Dendritic cell treated with granulocyte-macrophage colony-stimulating factor and Interleukin-4, amounts not matched to agents 40 ng/mL and 50 ng/mL, for 4 days (primary cell): ENCODE results near the gene PNPLA3.

ENCODE experiments used
- H3K27ac Mint-ChIP-seq: one replicate; pipeline ENCODE4 v1.8.0; 2022; ENCODE audit warnings: mild to moderate bottlenecking, mixed read lengths
- H3K27me3 Mint-ChIP-seq: one replicate; pipeline ENCODE4 v1.8.0; 2022; ENCODE audit warnings: mild to moderate bottlenecking, mixed read lengths
- H3K36me3 Mint-ChIP-seq: one replicate; pipeline ENCODE4 v1.8.0; 2022; ENCODE audit warnings: low read depth, mixed read lengths
- H3K4me1 Mint-ChIP-seq: one replicate; pipeline ENCODE4 v1.8.0; 2022; ENCODE audit warnings: low read depth, mixed read lengths
- H3K4me3 Mint-ChIP-seq: one replicate; pipeline ENCODE4 v1.8.0; 2022; ENCODE audit warnings: mild to moderate bottlenecking, moderate library complexity, mixed read lengths
- H3K9me3 Mint-ChIP-seq: one replicate; pipeline ENCODE4 v1.8.0; 2022; ENCODE audit warnings: mixed read lengths
- intact Hi-C: fragments of 100-400 bp; cut with micrococcal nuclease; formaldehyde crosslinking; loops from one replicate; pipeline ENCODE4 v1.15.0; 2022

The PNPLA3 gene

GRCh38 chr22:43885319-43885671 is 38.3 kb upstream of the PNPLA3 start:
- H3K27me3 Mint-ChIP-seq = peaks cover 25% of the 10 kb centered on the region
- H3K36me3 Mint-ChIP-seq = no peaks in the 10 kb centered on the region
- intact Hi-C loops = no loop called here

GRCh38 chr22:43885786-43886185 is 37.8 kb upstream of the PNPLA3 start:
- Mint-ChIP-seq H3K27ac (no peak overlapping the region), H3K27me3 (peaks cover 30% of the 10 kb centered on the region), H3K4me1 (no peaks in the 10 kb centered on the region), H3K36me3 (no peaks in the 10 kb centered on the region), H3K9me3 (no peaks in the 10 kb centered on the region), H3K4me3 (no peak overlapping the region)
- intact Hi-C loops = no loop called here

More at GRCh38 chr22:43885319-43885671, 38.3 kb upstream of the PNPLA3 start:
- Mint-ChIP-seq H3K4me1 (no peaks in the 10 kb centered on the region), H3K9me3 (no peaks in the 10 kb centered on the region), H3K4me3 (no peak overlapping the region), H3K27ac (no peak overlapping the region)

DNA sequence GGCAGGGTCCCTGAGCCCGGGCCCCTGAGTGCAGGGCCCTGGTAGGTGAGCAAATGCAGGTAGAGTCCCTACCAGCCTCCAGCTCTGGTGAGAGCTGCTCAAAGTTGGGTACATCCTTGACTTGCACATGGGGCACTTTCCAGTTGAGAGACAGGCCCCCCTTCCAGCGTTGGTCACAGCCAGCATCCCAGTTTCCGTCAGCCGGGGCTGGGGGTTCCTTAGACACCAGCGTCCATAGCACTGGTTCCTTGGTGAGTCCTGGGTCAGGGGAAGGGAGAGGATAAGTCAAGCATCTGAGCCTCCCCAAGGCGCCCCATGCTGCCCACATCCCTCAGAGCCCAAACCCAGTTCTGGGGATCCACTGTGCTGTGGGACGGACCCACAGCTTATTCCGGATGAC is 37.4 kb upstream of the PNPLA3 start:
- intact Hi-C loops = no loop called here
- no peaks in the 10 kb centered on the region for H3K36me3 Mint-ChIP-seq

GRCh38 chr22:43887391-43887790 is 36.2 kb upstream of the PNPLA3 start:
- Mint-ChIP-seq H3K4me1 (no peaks in the 10 kb centered on the region), H3K36me3 (no peaks in the 10 kb centered on the region), H3K4me3 (no peak overlapping the region), H3K27ac (no peak overlapping the region), H3K9me3 (no peaks in the 10 kb centered on the region), H3K27me3 (peaks cover 46% of the 10 kb centered on the region)
- intact Hi-C loops = no loop called here

More for the DNA sequence above, 37.4 kb upstream of the PNPLA3 start:
- Mint-ChIP-seq H3K4me3 (no peak overlapping the region), H3K4me1 (no peaks in the 10 kb centered on the region), H3K27ac (no peak overlapping the region), H3K27me3 (peaks cover 34% of the 10 kb centered on the region), H3K9me3 (no peaks in the 10 kb centered on the region)

DNA sequence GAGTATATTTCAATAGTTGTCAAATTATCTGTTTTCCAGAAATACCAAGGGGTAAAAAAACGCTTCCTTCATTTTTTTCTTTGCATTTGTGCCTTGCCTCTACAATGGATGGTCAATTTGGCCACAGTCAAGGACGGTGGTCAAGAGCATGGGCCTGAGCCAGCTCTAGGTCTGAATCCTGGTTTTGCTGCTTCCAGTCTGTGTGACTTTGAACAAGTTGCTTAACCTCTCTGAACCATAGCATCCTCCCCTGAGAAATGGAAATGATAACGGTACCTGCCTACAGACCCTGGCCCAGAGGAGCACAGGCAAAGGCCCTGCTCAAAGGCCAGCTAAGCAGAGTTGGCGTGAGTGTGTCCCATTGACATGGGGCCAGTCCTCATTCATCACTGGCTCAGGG is 34.9 kb upstream of the PNPLA3 start:
- no peak overlapping the region for H3K4me3 Mint-ChIP-seq

DNA sequence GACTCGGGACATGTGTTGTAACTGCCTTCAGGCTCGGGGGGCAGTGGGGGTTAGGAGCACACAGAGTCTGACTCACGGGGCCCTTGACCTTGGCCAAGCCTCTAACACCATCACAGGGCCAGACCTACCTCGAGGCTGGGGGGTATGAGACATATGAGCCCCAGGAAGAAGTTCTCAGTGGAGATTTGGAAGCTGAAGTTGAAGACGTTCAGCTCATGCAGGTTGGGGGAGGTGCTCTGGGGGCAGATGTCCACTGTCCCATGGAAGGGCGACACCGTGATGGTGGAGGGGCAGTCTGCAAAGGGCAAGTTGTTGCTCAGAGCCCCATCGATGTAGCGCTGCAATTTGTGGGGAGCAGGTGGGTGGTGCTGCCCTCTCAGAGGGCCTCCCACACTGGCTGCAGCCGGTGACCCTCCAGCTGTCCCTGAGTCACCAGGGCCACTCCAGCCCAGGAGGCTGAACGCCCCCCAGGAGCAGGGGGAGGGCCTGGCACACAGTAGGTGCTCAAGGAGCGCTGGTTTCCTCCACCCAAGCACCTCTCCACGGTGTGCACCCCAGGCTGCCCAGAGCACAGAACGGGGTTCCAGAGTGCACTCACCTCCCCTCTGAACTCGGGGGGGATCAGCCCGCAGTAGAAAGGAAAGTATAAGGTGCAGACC is 34.3 kb upstream of the PNPLA3 start:
- intact Hi-C loops = no loop called here
- H3K9me3 Mint-ChIP-seq = no peaks in the 10 kb centered on the region
- H3K27me3 Mint-ChIP-seq = peaks cover 58% of the 10 kb centered on the region
- no peaks in the 10 kb centered on the region for H3K36me3 Mint-ChIP-seq
- H3K27ac Mint-ChIP-seq = no peak overlapping the region
- H3K4me3 Mint-ChIP-seq = no peak overlapping the region
- no peaks in the 10 kb centered on the region for H3K4me1 Mint-ChIP-seq

More for the DNA sequence above, 34.9 kb upstream of the PNPLA3 start:
- Mint-ChIP-seq H3K4me1 (no peaks in the 10 kb centered on the region), H3K36me3 (no peaks in the 10 kb centered on the region), H3K27ac (no peak overlapping the region), H3K27me3 (peaks cover 56% of the 10 kb centered on the region), H3K9me3 (no peaks in the 10 kb centered on the region)
- intact Hi-C loops = no loop called here

- Mint-ChIP-seq H3K27ac (no peak overlapping the region), H3K36me3 (no peaks in the 10 kb centered on the region), H3K4me1 (no peaks in the 10 kb centered on the region), H3K4me3 (no peak overlapping the region), H3K27me3 (peaks cover 58% of the 10 kb centered on the region), H3K9me3 (no peaks in the 10 kb centered on the region)
- intact Hi-C loops = no loop called here
Observed at GRCh38 chr22:43889860-43890253, 33.7 kb upstream of the PNPLA3 start.

- H3K27me3 Mint-ChIP-seq = peaks cover 58% of the 10 kb centered on the region
- no peaks in the 10 kb centered on the region for H3K4me1 Mint-ChIP-seq
- H3K36me3 Mint-ChIP-seq = no peaks in the 10 kb centered on the region
- no peak overlapping the region for H3K27ac Mint-ChIP-seq
- H3K9me3 Mint-ChIP-seq = no peaks in the 10 kb centered on the region
- intact Hi-C loops = no loop called here
- H3K4me3 Mint-ChIP-seq = no peak overlapping the region
Observed at GRCh38 chr22:43890901-43891331, 32.7 kb upstream of the PNPLA3 start.

DNA sequence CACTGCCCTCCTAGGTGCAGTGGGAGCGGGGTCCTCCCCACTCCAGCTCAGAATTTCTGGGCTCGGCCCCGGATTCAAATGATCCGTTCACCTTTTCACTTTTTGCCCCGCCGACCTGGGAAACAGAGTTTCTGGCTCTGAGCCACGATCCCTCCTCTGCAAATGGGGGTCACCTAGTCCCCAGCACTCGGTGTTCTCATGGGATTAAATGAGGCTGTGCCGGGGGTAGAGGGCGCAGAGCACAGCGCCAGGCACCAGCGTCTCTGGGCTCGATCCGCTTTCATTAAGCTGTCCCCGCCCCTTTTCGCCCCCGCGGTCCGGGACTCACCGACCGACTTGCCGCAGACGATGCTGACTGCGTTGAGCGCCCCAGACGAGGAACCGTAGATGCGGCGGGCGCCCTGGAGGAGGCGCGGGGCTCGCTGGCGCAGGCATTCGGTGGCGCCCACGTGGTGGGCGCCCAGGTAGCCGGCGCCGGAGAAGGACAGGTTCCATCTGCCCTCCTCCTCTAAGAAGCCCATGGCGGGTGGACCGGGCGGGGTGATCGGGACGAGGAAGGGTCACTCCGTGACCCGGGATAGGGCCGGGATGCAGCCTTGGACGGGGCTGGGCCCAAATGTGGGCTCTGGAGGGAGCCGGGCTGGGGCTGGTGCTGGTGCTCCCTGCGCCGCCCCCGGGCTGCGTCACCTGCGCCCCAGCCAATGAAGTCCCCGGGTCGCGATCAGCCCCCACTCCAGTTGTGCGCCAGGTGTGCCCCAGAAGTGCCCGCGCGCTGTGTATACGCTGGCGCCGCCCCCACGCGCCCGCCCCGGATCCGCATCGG is 32.0 kb upstream of the PNPLA3 start, which contains the start of gene PNPLA5:
Gene PNPLA5, minus strand, starts transcription at position 654 of the 823 bp plus-strand sequence. Its CDS starts 133 bp downstream, at position 521.
- no peak within 1 kb of the TSS for H3K4me3 Mint-ChIP-seq
- H3K9me3 Mint-ChIP-seq = no peaks in the 10 kb centered on the region
- no peaks in the 10 kb centered on the region for H3K36me3 Mint-ChIP-seq
- H3K27me3 Mint-ChIP-seq = peaks cover 57% of the 10 kb centered on the region
- no peaks in the 10 kb centered on the region for H3K4me1 Mint-ChIP-seq
- intact Hi-C loops = no loop called here
- H3K27ac Mint-ChIP-seq = no peak within 1 kb of the TSS

DNA sequence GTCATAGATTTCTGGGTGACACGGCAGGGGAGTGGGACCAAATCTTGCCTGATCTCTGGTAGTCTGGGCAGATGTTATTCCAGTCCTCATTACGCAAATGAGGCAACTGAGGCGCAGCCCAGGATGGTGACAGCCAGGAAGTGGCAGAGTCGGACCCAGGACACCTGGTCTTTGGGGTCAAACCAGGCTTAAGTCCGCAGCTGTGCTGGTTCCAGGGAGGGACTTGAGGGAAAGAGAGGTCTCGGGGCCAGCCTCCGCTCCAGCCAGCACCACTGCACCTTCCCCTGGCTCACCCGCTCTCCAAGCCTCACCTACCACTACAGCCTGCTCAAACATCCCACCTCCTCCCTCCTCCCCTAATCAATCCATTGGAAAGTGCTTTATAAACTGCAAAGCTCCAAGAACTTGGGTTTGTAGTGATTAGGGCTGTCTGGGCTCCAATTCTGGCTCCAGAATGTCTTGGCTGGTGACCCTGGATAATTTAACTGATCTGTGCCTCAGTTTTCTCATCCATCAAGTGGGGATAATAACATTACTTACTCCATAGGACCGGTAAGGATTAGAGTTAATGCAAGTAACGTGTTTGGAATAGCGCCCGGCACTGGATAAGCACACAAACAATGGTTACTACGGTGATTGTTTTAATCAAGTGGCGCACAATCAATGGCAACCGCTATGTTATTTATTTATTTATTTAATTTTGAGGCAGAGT is 31.3 kb upstream of the PNPLA3 start:
- no peak overlapping the region for H3K4me3 Mint-ChIP-seq
- H3K9me3 Mint-ChIP-seq = no peaks in the 10 kb centered on the region
- no peaks in the 10 kb centered on the region for H3K4me1 Mint-ChIP-seq
- H3K36me3 Mint-ChIP-seq = no peaks in the 10 kb centered on the region
- intact Hi-C loops = no loop called here
- peaks cover 54% of the 10 kb centered on the region for H3K27me3 Mint-ChIP-seq
- no peak overlapping the region for H3K27ac Mint-ChIP-seq

GRCh38 chr22:43893266-43893665 is 30.3 kb upstream of the PNPLA3 start:
- Mint-ChIP-seq H3K9me3 (no peaks in the 10 kb centered on the region), H3K36me3 (no peaks in the 10 kb centered on the region), H3K27me3 (peaks cover 51% of the 10 kb centered on the region), H3K27ac (no peak overlapping the region), H3K4me3 (no peak overlapping the region), H3K4me1 (no peaks in the 10 kb centered on the region)
- intact Hi-C loops = no loop called here

DNA sequence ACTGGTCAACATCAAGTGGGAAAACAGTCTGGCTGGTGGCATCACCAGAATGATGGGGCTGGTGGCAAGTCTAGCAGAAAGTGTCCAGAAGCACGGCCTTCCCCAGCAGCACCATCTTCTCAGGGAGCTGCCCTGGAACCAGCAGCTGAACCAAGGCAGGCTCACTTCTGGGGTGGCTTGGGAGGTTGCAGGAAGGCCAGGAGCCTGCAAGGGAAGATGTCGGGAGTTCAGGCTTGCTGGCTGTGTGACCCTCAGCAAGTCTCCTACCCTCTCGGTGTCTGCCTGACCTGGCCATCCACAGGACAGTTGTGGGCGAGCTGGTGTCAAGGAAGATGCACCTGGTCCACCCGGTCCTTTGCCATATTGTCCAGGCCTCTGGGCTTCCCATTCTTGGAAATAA is 29.5 kb upstream of the PNPLA3 start:
- no peak overlapping the region for H3K4me3 Mint-ChIP-seq
- intact Hi-C loops = no loop called here
- H3K9me3 Mint-ChIP-seq = no peaks in the 10 kb centered on the region
- no peak overlapping the region for H3K27ac Mint-ChIP-seq
- H3K27me3 Mint-ChIP-seq = peaks cover 45% of the 10 kb centered on the region
- no peaks in the 10 kb centered on the region for H3K36me3 Mint-ChIP-seq
- H3K4me1 Mint-ChIP-seq = no peaks in the 10 kb centered on the region

GRCh38 chr22:43895986-43896645 is 27.5 kb upstream of the PNPLA3 start:
- intact Hi-C loops = no loop called here
- Mint-ChIP-seq H3K27ac (no peak overlapping the region), H3K4me3 (no peak overlapping the region), H3K9me3 (no peaks in the 10 kb centered on the region), H3K4me1 (no peaks in the 10 kb centered on the region), H3K36me3 (no peaks in the 10 kb centered on the region), H3K27me3 (peaks cover 26% of the 10 kb centered on the region)
